CD4-positive, alpha-beta T cell (primary cell): ENCODE measurements around the gene SEMA6C. TPM values are rescaled to one million over a fixed set of nuclear protein-coding genes. Genes with fewer than 3 reads are reported as not detected.
"Not testable (repeated sequence)": the region's sequence is repeated elsewhere in the genome, so short reads cannot be mapped to it uniquely, and the experiment has no call there.

Experiments
- ATAC-seq: fragments of 200-7000 bp; cut with Tn5 transposase; one replicate; pipeline ENCODE4 v1.10.0; 2022; ENCODE audit warnings: mild to moderate bottlenecking; ENCODE audit not compliant: poor library complexity
- CTCF ChIA-PET: fragments of 350-600 bp; sonication (Branson Sonifier 250); formaldehyde crosslinking; loops from one replicate; lab custom pipeline; 2021; ENCODE audit warnings: antibody characterized with exemption, inconsistent platforms; lab: Charles Lee
- POLR2A ChIA-PET: fragments of 350-600 bp; sonication (Branson Sonifier 250); formaldehyde crosslinking; loops from one replicate; lab custom pipeline; 2021; ENCODE audit warnings: antibody characterized with exemption, inconsistent platforms; lab: Charles Lee
- DNase-seq, 14 experiments: peaks; one replicate each; pipeline ENCODE4 v3.0.0-alpha.2; 2013 to 2020; ENCODE audit warnings: mixed read lengths in 2 of 14
- H3K27ac ChIP-seq, 2 donors: one replicate each; pipeline versions ENCODE4 v1.5.1 to v1.7.0; 2013; ENCODE audit warnings: low read length in 2 of 2, low read depth in 1 of 2, mild to moderate bottlenecking in 1 of 2
- H3K27me3 ChIP-seq, 2 experiments: 1 replicate in 1 of 2; 2 replicates in 1 of 2; pipeline versions ENCODE4 v1.6.1 to v1.7.0; 2013; ENCODE audit warnings: low read length in 2 of 2, control low read depth in 1 of 2, mild to moderate bottlenecking in 1 of 2, moderate library complexity in 1 of 2; ENCODE audit not compliant: insufficient read depth in 2 of 2, control insufficient read depth in 1 of 2
- H3K36me3 ChIP-seq: one replicate; pipeline ENCODE4 v1.6.1; 2013; ENCODE audit warnings: low read length, control low read depth; ENCODE audit not compliant: insufficient read depth
- H3K4me1 ChIP-seq: one replicate; pipeline ENCODE4 v1.6.1; 2013; ENCODE audit warnings: low read length, control low read depth; ENCODE audit not compliant: insufficient read depth
- H3K4me3 ChIP-seq: one replicate; pipeline ENCODE4 v1.5.1; 2013; ENCODE audit warnings: mild to moderate bottlenecking, low read length, moderate library complexity
- H3K9me3 ChIP-seq, 2 experiments: 1 replicate in 1 of 2; 2 replicates in 1 of 2; pipeline versions ENCODE4 v1.6.1 to v1.7.0; 2013; ENCODE audit warnings: low read length in 2 of 2, mild to moderate bottlenecking in 2 of 2, control low read depth in 1 of 2, moderate library complexity in 1 of 2; ENCODE audit not compliant: control insufficient read depth in 1 of 2, insufficient read depth in 1 of 2
- H3K27ac Mint-ChIP-seq: one replicate; pipeline ENCODE4 v1.8.0; 2020; ENCODE audit warnings: mixed read lengths
- H3K27me3 Mint-ChIP-seq: one replicate; pipeline ENCODE4 v1.8.0; 2021; ENCODE audit warnings: mixed read lengths
- H3K36me3 Mint-ChIP-seq: one replicate; pipeline ENCODE4 v1.8.0; 2021; ENCODE audit warnings: low read depth, mixed read lengths
- H3K4me1 Mint-ChIP-seq: one replicate; pipeline ENCODE4 v1.8.0; 2021; ENCODE audit warnings: low read depth, mixed read lengths
- H3K4me3 Mint-ChIP-seq: one replicate; pipeline ENCODE4 v1.8.0; 2020; ENCODE audit warnings: mild to moderate bottlenecking, mixed read lengths
- H3K9me3 Mint-ChIP-seq: one replicate; pipeline ENCODE4 v1.8.0; 2020; ENCODE audit warnings: mixed read lengths
- intact Hi-C, 2 experiments: fragments of 100-400 bp; cut with DNase I in 1 of 2; cut with micrococcal nuclease in 1 of 2; formaldehyde crosslinking; loops; one replicate each; pipeline versions ENCODE4 v1.15.1 to v1.9.0; 2023 to 2025; cut with DNase I, micrococcal nuclease
- total RNA-seq, 174 experiments: library from RNA in 2 of 174; stranded (reverse) in 2 of 174; gene quantifications; one replicate each; pipeline ENCODE4 v1.2.3 and lab custom pipeline; 2021 to 2026
- TF ChIP-seq, protein P1 (sequence below): fragments of 200-600 bp; IDR thresholded peaks from one replicate; pipeline ENCODE4 v1.8.0; 2022; ENCODE audit warnings: antibody characterized with exemption, mild to moderate bottlenecking

The SEMA6C gene
- total RNA-seq, 2 experiments from 2014 or later = 3.8 to 5.5 TPM

GRCh38 chr1:151193304-151193703 lies 46.9 kb upstream of the SEMA6C start:
- Mint-ChIP-seq H3K4me3 (no peak overlapping the region), H3K36me3 (peaks cover 12% of the 10 kb centered on the region), H3K9me3 (no peaks in the 10 kb centered on the region), H3K27ac (no peak overlapping the region), H3K27me3 (peaks cover 4% of the 10 kb centered on the region), H3K4me1 (peaks cover 41% of the 10 kb centered on the region)
- TF ChIP-seq, protein P1, sequence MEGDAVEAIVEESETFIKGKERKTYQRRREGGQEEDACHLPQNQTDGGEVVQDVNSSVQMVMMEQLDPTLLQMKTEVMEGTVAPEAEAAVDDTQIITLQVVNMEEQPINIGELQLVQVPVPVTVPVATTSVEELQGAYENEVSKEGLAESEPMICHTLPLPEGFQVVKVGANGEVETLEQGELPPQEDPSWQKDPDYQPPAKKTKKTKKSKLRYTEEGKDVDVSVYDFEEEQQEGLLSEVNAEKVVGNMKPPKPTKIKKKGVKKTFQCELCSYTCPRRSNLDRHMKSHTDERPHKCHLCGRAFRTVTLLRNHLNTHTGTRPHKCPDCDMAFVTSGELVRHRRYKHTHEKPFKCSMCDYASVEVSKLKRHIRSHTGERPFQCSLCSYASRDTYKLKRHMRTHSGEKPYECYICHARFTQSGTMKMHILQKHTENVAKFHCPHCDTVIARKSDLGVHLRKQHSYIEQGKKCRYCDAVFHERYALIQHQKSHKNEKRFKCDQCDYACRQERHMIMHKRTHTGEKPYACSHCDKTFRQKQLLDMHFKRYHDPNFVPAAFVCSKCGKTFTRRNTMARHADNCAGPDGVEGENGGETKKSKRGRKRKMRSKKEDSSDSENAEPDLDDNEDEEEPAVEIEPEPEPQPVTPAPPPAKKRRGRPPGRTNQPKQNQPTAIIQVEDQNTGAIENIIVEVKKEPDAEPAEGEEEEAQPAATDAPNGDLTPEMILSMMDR = no peak
- intact Hi-C loops = loop anchor here in 1 of 2 experiments (10.0 kb wide), 1 partner anchor 151 kb away; the partner anchor contains the start of gene RFX5
- H3K4me3 ChIP-seq = no peak overlapping the region
- CTCF ChIA-PET = interaction anchor here (0.7 kb wide), 1 partner anchor 59 kb away, joined by 4 read pairs; no protein-coding TSS in a partner anchor
- no peaks in the 10 kb centered on the region for H3K9me3 ChIP-seq
- DNase-seq (no peak), ATAC-seq (no peak)
- no peak overlapping the region for H3K27ac ChIP-seq
- H3K27me3 ChIP-seq = no peaks in the 10 kb centered on the region
- no peaks in the 10 kb centered on the region for H3K36me3 ChIP-seq
- H3K4me1 ChIP-seq = peaks cover 34% of the 10 kb centered on the region
- POLR2A ChIA-PET = interaction anchor here (0.6 kb wide), 1 partner anchor 206 kb away, joined by 3 read pairs; no protein-coding TSS in a partner anchor

GRCh38 chr1:151192047-151192446 lies 45.6 kb upstream of the SEMA6C start:
- TF ChIP-seq, protein P1 = no peak
- intact Hi-C loops = loop anchor here in 1 of 2 experiments (10.0 kb wide), 1 partner anchor 153 kb away; the partner anchor contains the start of gene RFX5
- peaks cover 30% of the 10 kb centered on the region for H3K4me1 ChIP-seq
- peaks cover 4% of the 10 kb centered on the region for H3K27me3 Mint-ChIP-seq
- ATAC-seq = no peak
- no peaks in the 10 kb centered on the region for H3K9me3 Mint-ChIP-seq
- peaks cover 42% of the 10 kb centered on the region for H3K4me1 Mint-ChIP-seq
- ChIA-PET POLR2A (no interaction called here), CTCF (no interaction called here)
- H3K36me3 Mint-ChIP-seq = peaks cover 13% of the 10 kb centered on the region
- DNase-seq = no peak
- H3K27me3 ChIP-seq = no peaks in the 10 kb centered on the region
- no peak overlapping the region for H3K27ac ChIP-seq
- H3K27ac Mint-ChIP-seq = no peak overlapping the region
- H3K36me3 ChIP-seq = peaks cover under 1% of the 10 kb centered on the region
- no peak overlapping the region for H3K4me3 ChIP-seq
- no peaks in the 10 kb centered on the region for H3K9me3 ChIP-seq
- H3K4me3 Mint-ChIP-seq = no peak overlapping the region

GRCh38 chr1:151189637-151190445 lies 43.4 kb upstream of the SEMA6C start, which contains the start of gene VPS72:
TSS of gene VPS72 (minus strand) at chr1:151190197. CDS start at chr1:151190121, 76 bp downstream.
- Histone ChIP-seq H3K36me3 (peaks cover 15% of the 10 kb centered on the region), H3K27ac (peak within 1 kb of the TSS; percentile 58 to 73), H3K4me1 (peaks cover 24% of the 10 kb centered on the region), H3K27me3 (no peaks in the 10 kb centered on the region), H3K9me3 (no peaks in the 10 kb centered on the region), H3K4me3 (peak within 1 kb of the TSS; percentile 75)
- peaks cover 31% of the 10 kb centered on the region for H3K36me3 Mint-ChIP-seq
- peak within 1 kb of the TSS; percentile 90 for H3K27ac Mint-ChIP-seq
- no peaks in the 10 kb centered on the region for H3K9me3 Mint-ChIP-seq
- H3K27me3 Mint-ChIP-seq = no peaks in the 10 kb centered on the region
- DNase-seq (peak; percentile 70 to 93 (median 81)), ATAC-seq (peak; percentile 90)
- peak within 1 kb of the TSS; percentile 97 for H3K4me3 Mint-ChIP-seq
- intact Hi-C loops = loop anchor here (1.0 to 10.0 kb wide), 3 partner anchors 8 to 155 kb away; partner anchors contain the start of genes PIP5K1A (in 1 of the 2) and RFX5 (in 1 of the 2)
- H3K4me1 Mint-ChIP-seq = peaks cover 42% of the 10 kb centered on the region
- ChIA-PET CTCF (interaction anchor here (1.0 to 1.6 kb wide), 5 partner anchors 11 to 151 kb away, joined by 3 to 6 read pairs (median 4); partner anchors contain the start of gene ZNF687), POLR2A (interaction anchor here (0.6 to 2.2 kb wide), 30 partner anchors 9 to 909 kb away, joined by 3 to 37 read pairs (median 4); partner anchors contain the start of genes GOLPH3L, LYSMD1, MRPL9 and PI4KB)
- TF ChIP-seq, protein P1 = no peak

DNA sequence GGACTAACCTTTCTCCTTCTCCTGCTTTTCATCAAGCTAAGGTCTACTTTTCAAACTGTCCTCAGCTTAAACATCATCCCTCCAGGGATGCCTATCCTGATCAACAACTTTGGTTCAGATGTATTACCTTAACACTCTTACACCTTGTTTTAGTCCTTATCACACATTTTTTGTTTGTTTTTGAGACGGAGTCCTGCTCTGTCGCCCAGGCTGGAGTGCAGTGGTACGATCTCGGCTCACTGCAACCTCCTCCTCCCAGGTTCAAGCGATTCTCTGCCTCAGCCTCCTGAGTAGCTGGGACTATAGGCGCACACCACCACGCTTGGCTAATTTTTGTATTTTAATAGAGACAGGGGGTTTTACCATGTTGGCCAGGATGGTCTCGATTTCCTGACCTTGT lies 42.2 kb upstream of the SEMA6C start:
- H3K9me3 ChIP-seq, H3K9me3 Mint-ChIP-seq, H3K27me3 ChIP-seq, H3K27ac ChIP-seq, DNase-seq, intact Hi-C loops, H3K27me3 Mint-ChIP-seq, ATAC-seq: not testable (repeated sequence)
- H3K36me3 Mint-ChIP-seq = peaks cover 42% of the 10 kb centered on the region
- peak overlapping the region; percentile 90 for H3K27ac Mint-ChIP-seq
- peaks cover 42% of the 10 kb centered on the region for H3K4me1 Mint-ChIP-seq
- CTCF ChIA-PET = interaction anchor here (1.4 kb wide), 1 partner anchor 152 kb away, joined by 4 read pairs; no protein-coding TSS in a partner anchor
- Histone ChIP-seq H3K4me3 (peak overlapping the region; percentile 75), H3K4me1 (peaks cover 24% of the 10 kb centered on the region), H3K36me3 (peaks cover 27% of the 10 kb centered on the region)
- POLR2A ChIA-PET = interaction anchor here (1.1 kb wide), 1 partner anchor 13 kb away, joined by 3 read pairs; no protein-coding TSS in a partner anchor
- H3K4me3 Mint-ChIP-seq = peak overlapping the region; percentile 97
